ENCODE data around the gene ZNF611.
"Not testable (repeated sequence)": the region's sequence is repeated elsewhere in the genome, so short reads cannot be mapped to it uniquely, and the experiment has no call there.

Gene ZNF611

DNA sequence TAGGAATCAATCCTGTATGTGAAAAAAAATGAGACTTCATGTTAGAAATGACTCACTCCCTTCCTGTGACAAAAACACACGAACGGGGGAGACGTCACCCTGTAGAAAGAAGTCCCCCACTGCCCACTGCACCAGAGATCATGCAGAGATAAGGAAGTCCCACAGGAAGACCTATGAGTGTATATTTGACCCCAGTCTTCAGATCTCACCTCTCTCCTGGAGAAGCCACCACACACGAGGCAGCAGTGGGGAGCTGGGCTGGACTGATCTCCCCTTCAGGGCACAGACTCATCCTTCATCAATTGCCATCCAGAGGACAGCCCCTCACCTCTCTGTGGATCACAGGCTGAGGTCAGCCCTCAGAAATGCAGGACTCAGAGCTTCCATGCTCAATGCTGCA, 18.9 kb downstream of the ZNF611 start:
- peak in 1 of 2 experiments; percentile 9 for DNase-seq

- DNase-seq, result not testable (repeated sequence)
Measured at GRCh38 chr19:52715330-52715729, 19.5 kb downstream of the ZNF611 start.

GRCh38 chr19:52713051-52713450, 21.8 kb downstream of the ZNF611 start:
- not testable (repeated sequence) for DNase-seq

DNA sequence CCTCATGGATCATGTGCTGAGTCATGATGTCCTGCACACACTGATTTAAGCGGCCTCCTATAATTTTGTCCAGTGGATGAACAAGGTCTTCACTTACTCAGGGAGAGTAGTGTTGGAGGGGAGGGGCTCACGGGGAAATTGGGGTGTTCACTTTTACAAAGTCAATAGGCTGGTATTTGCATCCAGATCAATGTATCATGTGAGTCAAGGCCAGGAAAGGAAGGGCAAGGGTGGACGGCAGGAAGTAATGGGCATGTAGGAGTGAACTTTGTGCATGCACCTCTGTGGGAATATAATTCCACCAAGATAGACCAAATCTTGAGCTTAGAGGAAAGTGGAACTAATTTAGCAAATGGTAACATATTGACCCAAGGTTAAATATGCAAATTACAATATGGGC, 23.2 kb downstream of the ZNF611 start:
- DNase-seq, result not testable (repeated sequence)

DNA sequence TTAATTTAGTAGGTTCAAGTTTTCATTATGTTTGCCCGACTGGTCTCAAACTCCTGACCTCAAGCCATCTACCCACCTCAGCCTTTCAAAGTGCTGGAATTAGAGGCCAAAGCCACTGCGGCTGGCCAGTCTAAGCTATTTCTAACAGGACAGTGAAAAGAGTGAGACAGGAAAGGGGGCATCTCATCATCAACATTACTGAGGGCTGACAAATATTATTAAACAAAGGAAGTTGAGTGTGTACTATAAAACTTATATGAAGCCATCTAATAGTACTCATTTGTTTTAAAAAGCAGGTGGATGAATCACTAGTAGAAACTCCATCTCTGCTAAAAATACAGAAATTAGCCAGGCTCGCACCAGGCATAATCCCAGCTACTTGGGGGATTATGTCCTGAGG, 24.3 kb downstream of the ZNF611 start:
- no peak for DNase-seq

GRCh38 chr19:52705615-52706014, 29.2 kb downstream of the ZNF611 start:
- not testable (repeated sequence) for DNase-seq

GRCh38 chr19:52703917-52704316, 30.9 kb downstream of the ZNF611 start:
- DNase-seq, result no peak

DNA sequence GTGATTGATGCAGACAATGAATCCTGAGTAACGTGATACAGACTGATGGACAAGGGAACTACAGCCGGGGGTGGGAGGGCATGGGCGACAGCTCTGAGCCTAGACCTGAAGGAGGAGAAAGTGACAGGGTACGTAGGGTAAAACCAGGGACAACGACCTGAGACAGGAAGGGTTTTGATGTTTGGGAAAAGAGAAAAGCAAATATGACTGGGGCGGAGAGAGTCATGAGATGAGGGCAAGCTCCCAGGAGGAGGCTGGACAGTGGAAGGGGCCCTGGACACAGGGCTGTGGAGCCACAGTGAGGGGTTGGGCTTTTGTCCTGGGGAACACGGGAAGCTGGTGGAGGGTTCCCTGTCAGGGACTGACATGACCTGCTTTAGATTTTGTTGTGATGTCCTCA, 34.2 kb downstream of the ZNF611 start:
- DNase-seq, result no peak

- DNase-seq, result not testable (repeated sequence)
Measured at GRCh38 chr19:52699555-52699954, 35.3 kb downstream of the ZNF611 start.

GRCh38 chr19:52695996-52696395, 38.8 kb downstream of the ZNF611 start:
- DNase-seq, result no peak

- no peak for DNase-seq
Measured at GRCh38 chr19:52694921-52695320, 39.9 kb downstream of the ZNF611 start.

DNA sequence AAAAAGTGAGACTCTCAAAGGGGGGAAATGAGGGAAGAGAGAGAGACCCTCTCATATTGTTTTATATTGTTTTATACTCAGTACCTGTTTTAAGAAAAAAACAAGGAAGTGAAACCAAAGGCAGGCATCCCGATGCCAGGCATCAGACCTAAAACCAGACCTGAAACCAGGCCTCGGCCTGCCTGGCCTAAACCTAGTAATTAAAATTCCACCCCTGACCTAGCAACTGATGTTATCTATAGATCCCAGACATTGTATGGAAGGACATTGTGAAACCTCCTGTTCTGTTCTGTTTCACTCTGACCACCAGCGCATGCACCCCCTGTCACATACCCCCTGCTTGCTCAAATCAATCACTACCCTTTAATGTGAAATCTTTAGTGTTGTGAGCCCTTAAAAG, 40.6 kb downstream of the ZNF611 start:
- not testable (repeated sequence) for DNase-seq

DNA sequence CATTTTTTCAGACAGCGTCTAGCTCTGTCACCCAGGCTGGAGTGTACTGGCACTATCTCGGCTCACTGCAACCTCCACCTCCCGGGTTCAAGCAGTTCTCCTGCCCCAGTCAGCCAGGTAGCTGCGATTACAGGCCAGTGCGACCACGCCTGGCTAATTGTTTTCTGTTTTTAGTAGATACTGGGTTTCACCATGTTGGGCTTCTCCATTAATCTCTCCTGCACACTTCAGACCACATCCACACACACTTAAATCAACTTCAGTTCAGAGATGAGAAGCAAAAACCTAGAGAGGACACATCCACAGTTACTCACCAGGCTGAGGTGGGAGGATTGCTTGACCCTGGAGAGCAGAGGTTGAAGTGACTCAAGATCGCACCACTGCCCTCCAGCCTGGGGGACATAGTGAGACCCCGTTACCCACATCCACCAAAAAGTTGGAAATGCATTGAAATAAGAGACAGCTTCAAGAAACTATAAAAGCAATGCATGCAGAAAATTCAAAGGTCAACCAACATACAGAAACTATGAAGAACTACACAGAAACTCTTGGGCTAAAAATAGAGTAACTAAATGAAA, 42.3 kb downstream of the ZNF611 start:
- no peak for DNase-seq

DNA sequence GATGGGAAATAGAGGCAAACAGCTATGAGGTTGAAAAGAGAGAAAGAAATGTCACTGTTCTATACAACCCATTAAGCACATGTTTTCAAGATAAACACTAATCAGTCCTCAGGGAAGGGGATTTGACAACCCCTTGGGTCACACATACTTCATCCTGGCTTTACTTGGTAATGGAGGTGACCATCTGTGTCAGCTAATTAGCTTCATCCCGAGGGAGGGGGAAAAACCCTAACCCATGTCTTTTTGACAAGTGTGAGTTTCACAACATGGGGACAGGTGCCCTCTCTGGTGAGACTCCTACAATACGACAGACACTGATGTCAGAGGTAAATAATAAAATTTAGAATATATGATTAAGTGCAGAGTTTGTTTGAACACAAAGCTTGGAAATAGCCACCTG, 43.1 kb downstream of the ZNF611 start:
- no peak for DNase-seq

GRCh38 chr19:52691215-52691610, 43.6 kb downstream of the ZNF611 start:
- no peak for DNase-seq

DNA sequence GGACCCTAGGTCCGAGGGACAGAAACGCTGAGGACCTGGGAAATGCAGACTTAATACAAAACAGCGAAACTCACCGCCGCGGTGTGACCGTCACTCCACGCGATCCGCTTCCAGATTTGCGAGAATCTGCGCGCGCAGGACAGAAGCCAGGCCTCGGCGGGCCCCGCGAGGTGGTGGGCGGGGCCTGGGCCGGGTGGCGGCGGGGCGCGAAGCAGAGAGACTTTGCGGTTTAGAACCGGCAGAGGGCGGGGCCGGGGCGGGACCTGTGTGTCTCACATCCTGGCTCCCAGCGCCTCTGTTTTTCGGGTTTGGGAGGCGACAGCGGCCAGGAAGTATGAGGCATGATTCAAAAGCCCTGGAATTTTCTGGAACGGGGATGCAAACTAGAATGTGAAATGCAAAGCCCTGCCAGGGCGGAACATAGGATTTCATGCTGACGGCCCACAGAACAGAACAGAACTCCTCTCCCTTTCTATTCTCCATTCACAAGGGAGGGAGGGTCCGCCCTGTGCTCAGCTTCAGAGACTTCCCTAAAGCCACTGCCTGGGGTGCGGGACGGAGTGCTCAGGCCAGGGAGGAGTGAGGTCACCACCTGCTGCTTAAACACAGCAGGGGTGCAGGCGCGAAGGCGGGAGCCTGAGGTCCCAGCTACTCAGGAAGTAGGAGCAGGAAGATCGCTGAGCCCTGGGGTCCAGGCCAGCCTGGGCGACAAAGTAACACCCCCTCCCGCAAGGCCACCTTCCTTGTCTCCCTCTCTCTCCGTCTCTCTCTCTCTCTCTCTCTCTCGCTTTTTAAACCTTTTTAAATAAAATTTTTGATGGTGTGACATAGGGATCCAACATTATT, 44.3 kb downstream of the ZNF611 start:
- DNase-seq, result peak; percentile 90 to 92

- DNase-seq, result peak; percentile 25 to 30
Measured at GRCh38 chr19:52689843-52690368, 44.9 kb downstream of the ZNF611 start.

DNA sequence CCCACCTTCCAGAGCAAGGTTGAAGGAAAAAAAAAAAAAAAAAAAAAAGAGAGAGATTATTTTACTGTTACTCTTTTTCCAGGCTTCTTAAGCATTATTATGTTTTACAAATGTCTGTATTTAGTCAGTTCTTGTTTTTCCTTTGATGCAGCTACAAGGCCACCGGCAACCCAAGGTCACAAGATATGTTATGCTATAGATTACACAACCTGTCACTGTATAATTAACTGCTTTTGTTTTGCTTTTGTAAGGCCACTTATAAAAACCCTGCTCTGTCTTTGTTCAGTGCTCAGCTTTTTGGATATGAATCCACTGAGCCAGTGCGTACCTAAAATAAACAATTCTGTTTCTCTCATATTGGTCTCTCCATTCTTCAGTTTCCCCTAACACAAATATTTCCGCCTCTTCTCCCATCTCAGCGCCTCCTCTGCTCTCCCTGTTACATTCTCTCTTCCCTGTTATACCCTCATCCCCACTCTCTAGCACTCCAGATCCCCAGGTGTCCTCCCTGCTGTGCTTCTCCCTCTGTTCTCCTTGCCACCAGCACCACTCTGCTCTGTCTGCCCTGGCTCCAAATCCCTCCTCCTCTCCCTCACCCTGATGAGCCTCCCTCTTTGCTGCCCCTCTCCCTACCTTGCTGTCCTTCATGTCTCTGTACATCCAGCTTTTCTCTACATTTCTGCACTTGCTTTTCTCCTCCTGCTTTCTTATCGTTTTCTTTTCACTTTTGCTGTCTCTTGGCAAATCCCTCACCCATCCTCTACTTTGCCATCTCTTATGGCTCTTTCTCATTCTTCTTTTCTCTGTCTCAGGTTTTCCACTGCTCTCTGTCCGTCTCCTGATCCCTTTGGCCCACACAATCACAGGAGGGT, 45.7 kb downstream of the ZNF611 start:
- not testable (repeated sequence) for DNase-seq

DNA sequence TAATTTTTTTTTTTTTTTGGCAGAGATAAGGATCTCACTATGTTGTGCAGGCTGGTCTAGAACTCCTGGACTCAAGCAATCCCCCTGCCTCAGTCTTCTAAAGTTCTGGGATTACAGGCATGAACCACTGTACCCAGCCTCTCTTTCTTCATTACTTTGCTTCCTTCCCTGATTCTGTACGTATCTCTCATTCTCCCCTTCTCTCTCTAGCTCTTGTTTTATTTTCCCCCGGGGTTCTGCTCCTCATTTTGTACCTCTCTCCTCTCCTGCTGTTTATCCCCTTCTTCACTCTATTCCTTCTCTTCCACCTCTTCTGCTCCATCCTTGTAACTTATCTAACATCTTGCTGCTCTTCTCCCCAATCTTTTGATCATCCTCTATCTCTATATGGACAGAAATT, 46.5 kb downstream of the ZNF611 start:
- DNase-seq, result no peak

- DNase-seq, result no peak
Measured at GRCh38 chr19:52687684-52688083, 47.2 kb downstream of the ZNF611 start.

DNA sequence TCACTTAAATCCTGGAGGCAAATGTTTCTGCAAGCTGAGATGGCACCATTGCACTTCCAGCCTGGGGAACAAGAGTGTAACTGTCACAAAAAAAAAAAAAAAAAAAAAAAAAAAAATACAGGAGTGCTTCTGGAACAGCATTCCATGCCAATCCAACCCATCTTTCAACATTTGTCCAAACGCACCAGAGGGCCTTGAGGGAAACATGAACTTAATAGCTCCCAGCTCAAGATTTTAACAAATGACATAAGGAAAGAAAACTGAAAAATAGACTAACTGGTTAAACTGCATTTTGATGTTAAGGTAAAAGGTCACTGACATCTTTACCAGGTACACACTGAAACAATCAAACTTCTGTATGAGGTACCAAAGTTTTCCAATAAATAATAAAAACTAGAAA, 49.0 kb downstream of the ZNF611 start:
- no peak for DNase-seq

- DNase-seq, result not testable (repeated sequence)
Measured at GRCh38 chr19:52681216-52681615, 53.6 kb downstream of the ZNF611 start.

DNA sequence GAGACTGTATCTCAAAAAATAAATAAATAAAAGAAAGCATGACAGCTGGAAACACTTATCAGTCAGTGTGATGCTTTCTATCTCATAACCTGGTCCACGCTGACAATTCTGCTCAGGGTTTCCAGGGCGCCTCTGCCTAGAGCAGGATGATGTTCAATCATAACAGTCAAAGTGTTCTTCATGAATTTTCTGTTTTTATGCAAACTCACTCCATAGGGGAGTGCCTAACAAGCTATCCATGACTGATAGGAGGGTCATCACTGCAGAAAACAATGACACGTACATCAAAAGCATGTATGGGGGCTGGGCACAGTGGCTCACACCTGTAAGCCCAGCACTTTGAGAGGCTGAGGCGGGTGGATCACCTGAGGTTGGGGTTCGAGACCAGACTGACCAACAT, 55.2 kb downstream of the ZNF611 start:
- DNase-seq, result no peak
